NCI-H345 (cell line): ENCODE measurements around the gene TPO.
"Not testable (repeated sequence)": the region's sequence is repeated elsewhere in the genome, so short reads cannot be mapped to it uniquely, and the experiment has no call there.

Experiments used
- DNase-seq: peaks from one replicate; lab custom pipeline; 2025; lab: John Stamatoyannopoulos, UW

TPO gene

GRCh38 chr2:1413156-1413710 lies at the start of gene TPO:
TPO (plus strand) TSS chr2:1413463; CDS start chr2:1414409, 946 bp downstream.
- DNase-seq, result no peak

- peak; percentile 100 for DNase-seq
Measured at GRCh38 chr2:1366546-1367134, 46.6 kb upstream of the TPO start.

DNA sequence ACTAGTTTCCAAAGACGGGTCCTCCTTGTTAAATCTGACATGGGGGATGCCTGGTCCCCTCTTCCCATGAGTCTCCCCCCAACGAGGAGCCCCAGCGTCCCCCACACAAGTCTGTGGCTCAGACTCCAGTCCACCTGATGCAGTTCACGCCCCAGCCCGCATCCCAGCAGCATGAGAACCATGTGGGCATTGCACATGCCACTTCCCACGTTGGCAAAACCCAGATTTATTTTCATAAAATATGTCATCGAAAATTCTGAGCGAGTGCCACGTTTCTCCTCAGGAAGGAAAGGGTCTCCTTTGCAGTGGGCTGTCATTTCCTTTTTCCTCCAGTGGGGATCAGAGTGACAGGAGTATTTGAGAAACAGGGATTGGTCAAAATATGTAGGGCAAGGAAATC lies 45.7 kb upstream of the TPO start:
- DNase-seq, result no peak

GRCh38 chr2:1369905-1370304 lies 43.4 kb upstream of the TPO start:
- DNase-seq, result no peak

- DNase-seq, result no peak
Measured at GRCh38 chr2:1370461-1370860, 42.8 kb upstream of the TPO start.

DNA sequence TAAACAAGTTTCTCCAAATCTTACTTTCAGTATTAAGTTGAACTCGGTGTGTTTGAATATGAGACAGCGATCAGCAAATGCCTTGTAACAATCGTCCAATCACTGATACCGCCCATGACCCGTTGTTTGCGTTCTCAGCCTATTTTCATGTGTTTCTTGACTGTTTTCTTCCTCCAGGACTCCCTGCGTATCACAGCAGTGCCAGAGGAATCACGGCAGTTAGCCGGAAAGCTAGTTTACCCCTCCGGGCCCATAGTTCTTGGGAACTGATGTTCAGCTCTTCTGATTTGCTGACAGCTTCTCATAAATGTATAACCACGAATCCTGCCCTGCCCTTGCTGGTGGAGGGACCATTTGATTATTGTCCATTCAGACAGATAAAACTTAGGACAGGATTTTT lies 42.2 kb upstream of the TPO start:
- DNase-seq, result no peak

DNA sequence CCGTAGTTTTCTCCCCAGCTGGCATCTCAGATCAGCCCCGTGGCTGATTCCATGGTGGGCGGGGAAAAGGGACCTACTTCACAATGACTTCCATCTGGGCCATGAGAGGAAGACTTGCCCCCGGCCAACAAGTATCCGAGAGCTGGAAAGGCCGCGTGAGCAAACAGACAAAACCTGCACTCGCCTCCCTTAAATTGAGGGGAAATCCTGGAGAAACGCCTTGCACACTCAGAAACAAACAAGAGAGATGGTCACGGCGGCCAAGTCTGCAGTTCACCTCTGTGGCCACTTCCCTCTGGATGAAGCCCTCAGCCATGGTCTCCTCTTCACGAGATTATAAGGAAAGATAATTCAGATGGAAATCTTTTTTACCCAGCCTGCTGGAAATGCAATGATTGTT lies 39.4 kb upstream of the TPO start:
- DNase-seq, result no peak

- DNase-seq, result no peak
Measured at GRCh38 chr2:1374287-1374686, 39.0 kb upstream of the TPO start.

DNA sequence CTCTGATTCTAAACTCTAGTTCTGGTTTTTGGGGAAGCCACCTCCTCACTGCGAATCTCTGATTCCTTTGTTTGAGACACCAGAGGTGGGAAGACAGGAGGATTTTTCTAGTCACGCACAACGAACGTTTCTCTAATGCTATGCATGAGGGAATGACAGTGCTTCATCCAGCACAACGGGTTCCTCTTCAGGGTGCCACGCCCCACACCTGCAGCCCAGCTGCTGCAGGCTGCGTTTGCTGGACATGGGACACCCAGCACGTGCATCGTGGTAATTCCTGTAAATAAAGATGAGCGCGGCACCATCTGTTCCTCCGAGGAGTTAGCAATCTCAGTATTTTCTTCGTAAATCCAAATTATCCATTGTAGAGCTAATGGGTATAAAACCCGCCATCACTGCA lies 37.5 kb upstream of the TPO start:
- DNase-seq, result peak; percentile 84

DNA sequence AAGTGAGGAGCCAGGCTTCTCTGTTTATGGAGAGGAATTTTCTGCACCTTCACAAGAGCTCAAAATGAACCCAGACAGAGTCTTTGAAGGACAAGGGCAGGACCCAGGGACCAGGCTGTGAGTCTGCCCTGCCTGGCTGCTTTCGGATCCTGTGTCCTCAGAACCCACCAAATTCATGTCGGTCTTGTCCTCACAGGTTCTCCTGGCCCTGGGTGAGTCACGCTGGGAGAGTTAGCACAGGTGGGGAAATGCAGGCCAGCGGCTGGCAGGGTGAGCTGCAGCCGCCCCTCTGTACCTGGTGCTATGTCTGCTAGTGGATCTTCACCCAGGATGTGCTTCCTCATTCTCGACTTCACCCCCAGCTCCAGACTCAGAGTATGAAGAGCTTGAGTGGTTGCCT lies 35.8 kb upstream of the TPO start:
- no peak for DNase-seq

DNA sequence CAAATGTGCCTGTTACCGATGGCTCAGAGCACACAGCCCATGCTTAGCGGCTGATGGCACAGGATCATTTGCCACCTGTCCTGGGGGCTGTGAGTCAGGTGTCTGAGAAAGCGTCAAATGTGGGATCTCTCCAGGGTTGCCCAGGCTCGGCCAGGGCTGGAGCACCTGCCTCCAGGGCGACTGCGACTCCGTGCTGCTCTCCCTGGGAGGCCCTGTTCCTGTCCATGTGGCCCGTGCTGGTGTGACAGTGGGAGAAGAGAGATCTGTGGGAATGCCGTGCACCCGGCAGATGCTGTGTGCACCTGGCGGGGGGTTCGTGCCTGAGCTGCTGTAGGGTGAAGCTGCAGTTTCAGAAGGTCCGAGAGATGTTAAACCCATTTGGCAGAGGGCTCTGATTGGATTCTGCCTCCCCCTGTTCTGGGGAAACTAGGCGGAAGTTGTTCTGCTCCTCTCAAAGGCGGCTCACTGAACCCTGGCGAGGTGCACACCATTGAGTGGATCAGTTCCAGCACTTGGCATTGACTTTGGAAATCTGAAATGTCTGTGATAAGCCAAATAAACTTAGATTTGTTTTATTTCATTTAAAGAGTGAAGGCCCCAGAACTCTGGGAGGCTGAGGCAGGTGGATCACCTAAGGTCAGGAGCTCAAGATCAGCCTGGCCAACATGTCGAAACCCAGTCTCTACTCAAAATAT lies 34.7 kb upstream of the TPO start:
- DNase-seq, result no peak

GRCh38 chr2:1381644-1382043 lies 31.6 kb upstream of the TPO start:
- no peak for DNase-seq

DNA sequence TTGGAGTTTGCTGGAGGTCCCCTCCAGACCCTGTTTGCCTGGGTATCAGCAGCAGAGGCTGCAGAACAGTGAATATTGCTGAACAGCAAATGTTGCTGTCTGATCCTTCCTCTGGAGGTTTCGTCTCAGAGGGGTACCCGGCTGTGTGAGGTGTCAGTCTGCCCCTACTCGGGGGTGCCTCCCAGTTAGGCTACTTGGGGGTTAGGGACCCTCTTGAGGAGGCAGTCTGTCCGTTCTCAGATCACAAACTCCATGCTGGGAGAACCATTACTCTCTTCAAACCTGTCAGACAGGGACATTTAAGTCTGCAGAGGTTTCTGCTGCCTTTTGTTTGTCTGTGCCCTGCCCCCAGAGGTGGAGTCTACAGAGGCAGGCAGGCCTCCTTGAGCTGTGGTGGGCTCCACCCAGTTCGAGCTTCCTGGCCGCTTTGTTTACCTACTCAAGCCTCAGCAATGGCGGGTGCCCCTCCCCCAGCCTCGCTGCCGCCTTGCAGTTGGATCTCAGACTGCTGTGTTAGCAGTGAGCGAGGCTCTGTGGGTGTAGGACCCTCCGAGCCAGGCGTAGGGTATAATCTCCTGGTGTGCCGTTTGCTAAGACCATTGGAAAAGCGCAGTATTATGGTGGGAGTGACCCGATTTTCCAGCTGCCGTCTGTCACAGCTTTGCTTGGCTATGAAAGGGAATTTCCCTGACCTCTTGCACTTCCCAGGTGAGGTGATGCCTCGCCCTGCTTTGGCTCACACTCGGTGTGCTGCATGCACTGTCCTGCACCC lies 25.1 kb upstream of the TPO start:
- not testable (repeated sequence) for DNase-seq

- DNase-seq, result not testable (repeated sequence)
Measured at GRCh38 chr2:1390118-1390517, 23.1 kb upstream of the TPO start.

DNA sequence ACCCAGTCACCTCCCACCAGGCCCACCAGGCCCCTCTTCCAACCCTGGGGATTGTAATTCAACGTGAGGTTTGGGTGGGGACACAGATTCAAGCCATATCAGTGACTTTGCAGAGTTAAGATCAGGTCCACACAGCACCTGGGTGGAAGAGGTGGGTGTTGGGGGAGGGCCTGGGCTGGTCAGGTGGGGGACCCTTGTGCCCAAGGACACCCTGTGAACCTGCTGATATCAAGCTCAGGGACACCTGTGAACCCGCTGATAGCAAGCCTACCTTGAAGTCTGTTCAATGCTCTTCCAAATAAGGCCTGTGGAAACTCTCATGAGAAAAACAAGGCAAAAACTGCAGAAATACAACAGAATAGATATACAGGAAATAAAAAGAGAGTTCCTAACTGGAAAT lies 19.9 kb upstream of the TPO start:
- DNase-seq, result no peak

GRCh38 chr2:1394709-1395408 lies 18.4 kb upstream of the TPO start:
- peak; percentile 26 for DNase-seq

DNA sequence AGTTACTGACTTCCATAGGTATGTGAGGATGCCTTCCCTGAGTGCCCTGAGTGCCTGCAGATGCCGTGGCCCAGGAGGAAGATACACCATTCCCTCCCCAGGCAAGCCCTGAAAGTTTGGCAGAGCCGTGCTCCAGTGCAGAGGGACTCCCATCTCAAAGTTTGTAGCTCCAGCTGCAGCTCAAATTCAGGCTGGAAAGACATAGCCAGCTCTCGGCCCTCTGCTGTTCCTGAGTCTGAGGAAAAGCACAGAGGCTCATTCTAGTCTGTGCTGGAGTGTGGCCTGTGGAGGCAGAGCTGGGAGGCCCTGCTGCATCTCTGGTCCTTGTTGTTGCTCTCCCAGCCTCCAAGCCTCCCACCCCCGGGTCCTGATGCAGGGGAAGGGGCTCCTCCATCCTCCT lies 15.9 kb upstream of the TPO start:
- no peak for DNase-seq

DNA sequence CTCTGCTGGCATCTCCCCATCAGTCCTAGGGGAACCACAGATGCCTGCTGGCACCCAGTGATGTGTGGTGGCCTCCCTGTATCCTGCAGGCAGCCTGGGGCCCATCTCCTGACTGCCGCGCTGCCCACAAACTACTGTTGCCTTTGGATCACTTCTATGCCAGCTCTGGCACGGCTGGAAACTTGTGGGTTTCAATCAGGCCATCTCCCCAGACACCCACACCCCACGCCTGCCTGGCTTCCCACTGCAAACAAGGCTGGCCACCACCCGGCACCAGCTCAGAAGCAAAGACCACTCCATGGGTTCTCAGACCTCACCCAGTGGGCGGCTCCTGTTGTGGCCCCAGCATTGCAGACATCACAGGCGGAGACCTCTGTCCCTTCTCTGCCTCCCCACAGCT lies 15.1 kb upstream of the TPO start:
- no peak for DNase-seq

DNA sequence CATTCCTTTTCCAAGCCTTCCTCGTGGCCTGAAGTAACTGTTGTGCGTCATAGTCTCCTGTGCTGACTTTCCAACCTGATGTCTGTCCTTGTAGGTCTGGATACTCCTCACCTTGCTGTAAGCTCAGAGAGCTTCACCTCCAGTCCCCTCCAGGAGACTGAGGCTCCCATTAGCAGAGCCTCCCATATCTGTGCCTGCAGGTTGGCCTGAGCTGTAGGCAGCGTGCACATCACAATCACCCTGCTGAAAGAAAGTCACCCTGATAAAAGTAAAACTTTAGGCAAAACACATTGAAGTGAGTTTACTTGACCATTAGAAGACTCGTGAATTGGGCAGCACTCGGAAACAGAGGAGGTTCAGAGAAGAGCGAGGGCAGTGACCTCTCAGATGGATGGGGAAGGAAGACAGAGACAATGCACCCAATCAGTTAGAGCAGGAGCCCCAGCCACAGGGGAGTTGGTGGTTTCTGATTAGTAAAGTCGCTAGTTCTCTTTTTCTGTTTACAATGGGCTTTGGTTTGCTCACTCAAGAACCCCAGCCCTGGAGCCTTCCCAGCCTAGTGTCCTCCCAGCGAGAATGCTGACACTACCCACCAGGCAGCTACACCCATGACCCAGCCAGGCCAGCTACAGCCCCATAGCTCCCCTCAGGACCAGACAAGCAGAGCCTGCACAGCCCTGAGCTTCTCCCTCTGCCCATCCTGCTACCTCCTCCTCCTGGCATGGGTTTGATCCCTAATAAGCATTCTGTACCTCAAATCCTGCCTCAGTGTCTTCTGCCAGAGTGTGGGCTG lies 12.1 kb upstream of the TPO start:
- DNase-seq, result no peak

- DNase-seq, result no peak
Measured at GRCh38 chr2:1402064-1402463, 11.2 kb upstream of the TPO start.

- no peak for DNase-seq
Measured at GRCh38 chr2:1403565-1403964, 9.7 kb upstream of the TPO start.

- no peak for DNase-seq
Measured at GRCh38 chr2:1405124-1405523, 8.1 kb upstream of the TPO start.
